K562 (cell line): ENCODE results near the gene PSMB2. TPM values are rescaled to one million over a fixed set of nuclear protein-coding genes. Genes with fewer than 3 reads are reported as not detected.

ENCODE experiments used
- BRD4 ChIP-seq: fragments of 200-600 bp; sonication (generic); IDR thresholded peaks from 2 replicates; pipeline ENCODE4 v1.6.1; 2017; ENCODE audit warnings: inconsistent platforms
- CAMTA2 ChIP-seq: fragments of 250-450 bp; sonication (Bioruptor Pico); conservative IDR thresholded peaks from 2 replicates; pipeline ENCODE4 v1.5.1; 2022
- CREM ChIP-seq: IDR thresholded peaks from 2 replicates; pipeline ENCODE4 v1.6.1; 2014; ENCODE audit warnings: antibody characterized with exemption, low read depth
- EWSR1 ChIP-seq: fragments of 450-650 bp; IDR thresholded peaks from 2 replicates; pipeline ENCODE4 v1.6.1; 2018; ENCODE audit warnings: borderline replicate concordance, mild to moderate bottlenecking, low read depth, moderate library complexity; ENCODE audit not compliant: partially characterized antibody
- FOXJ2 ChIP-seq: fragments of 200-800 bp; sonication (Bioruptor generic); IDR thresholded peaks from 2 replicates; pipeline ENCODE4 v1.6.1; 2016; ENCODE audit warnings: missing genetic modification characterization, missing compliant biosample characterization
- ILF3 ChIP-seq: fragments of 450-650 bp; IDR thresholded peaks from 2 replicates; pipeline ENCODE4 v1.6.1; 2018; ENCODE audit warnings: antibody characterized with exemption, mild to moderate bottlenecking, moderate library complexity, borderline replicate concordance
- MCM5 ChIP-seq: fragments of 450-650 bp; IDR thresholded peaks from 2 replicates; pipeline ENCODE4 v1.6.1; 2016; ENCODE audit warnings: low read depth
- NEUROD1 ChIP-seq: fragments of 150-350 bp; IDR thresholded peaks from 2 replicates; pipeline ENCODE4 v1.6.1; 2014; ENCODE audit warnings: borderline replicate concordance, low read length, low read depth; ENCODE audit not compliant: partially characterized antibody
- NR1H2 ChIP-seq: sonication (generic); formaldehyde crosslinking; IDR thresholded peaks from 2 replicates; pipeline ENCODE4 v1.4.0; 2020; ENCODE audit warnings: mild to moderate bottlenecking, missing genetic modification reagents
- NUFIP1 ChIP-seq: fragments of 450-650 bp; IDR thresholded peaks from 2 replicates; pipeline ENCODE4 v1.6.1; 2018; ENCODE audit not compliant: partially characterized antibody
- RB1 ChIP-seq: fragments of 450-650 bp; IDR thresholded peaks from 2 replicates; pipeline ENCODE4 v1.6.1; 2017; ENCODE audit warnings: low read depth, mild to moderate bottlenecking
- SRSF1 ChIP-seq: fragments of 200-400 bp; formaldehyde crosslinking; IDR thresholded peaks from 2 replicates; pipeline ENCODE4 v1.6.1; 2017; ENCODE audit warnings: mild to moderate bottlenecking, low read depth, low read length, moderate library complexity
- STAT5B ChIP-seq: fragments of 250-450 bp; sonication (Bioruptor Pico); IDR thresholded peaks from 2 replicates; pipeline ENCODE4 v1.8.0; 2021; ENCODE audit warnings: mild to moderate bottlenecking, inconsistent platforms
- TCF3 ChIP-seq: sonication (generic); formaldehyde crosslinking; IDR thresholded peaks from 2 replicates; pipeline ENCODE4 v1.4.0; 2020; ENCODE audit warnings: mild to moderate bottlenecking, missing genetic modification reagents
- ZFP36 ChIP-seq: fragments of 150-350 bp; IDR thresholded peaks from 2 replicates; pipeline ENCODE4 v1.6.1; 2018; ENCODE audit warnings: low read length, low read depth; ENCODE audit not compliant: partially characterized antibody
- ZNF24 ChIP-seq: fragments of 450-650 bp; IDR thresholded peaks from 2 replicates; pipeline ENCODE4 v1.6.1; 2016
- polyA plus RNA-seq, 8 experiments: library from polyadenylated mRNA; depleted of rRNA in 4 of 8; stranded (reverse) in 5 of 8; unstranded in 3 of 8; fragments of >200 nt; fragmentation: Nextera tagmentation in 2 of 8; fragmentation: Illumina TruSeq in 1 of 8; extraction: Ambion mirVana in 2 of 8; extraction: Trizol in 1 of 8; gene quantifications; 2 replicates each; pipeline versions ENCODE4 v1.2.1 to v1.2.3, GENCODE V29; 2011 to 2014; ENCODE audit warnings: inconsistent platforms in 1 of 8, missing spikeins in 1 of 8
- total RNA-seq, 7 experiments: library from RNA; depleted of rRNA in 6 of 7; stranded (reverse); fragments of >200 nt in 6 of 7; fragmentation: Illumina TruSeq in 2 of 7; extraction: Trizol in 2 of 7; gene quantifications; 2 replicates each; pipeline versions ENCODE4 v1.2.1 to v1.2.3, GENCODE V29; 2011 to 2021; ENCODE audit warnings: low replicate concordance in 1 of 7
- TF ChIP-seq, protein P1 (sequence below): fragments of 250-450 bp; sonication (Bioruptor Pico); IDR thresholded peaks from 2 replicates; pipeline ENCODE4 v1.4.0; 2020; ENCODE audit warnings: mild to moderate bottlenecking, moderate library complexity
- TF ChIP-seq, protein P2 (sequence below): fragments of 250-450 bp; sonication (Bioruptor Pico); IDR thresholded peaks from 2 replicates; pipeline ENCODE4 v1.5.0; 2021
- TF ChIP-seq, protein P3 (sequence below): fragments of 450-650 bp; IDR thresholded peaks from 2 replicates; pipeline ENCODE4 v1.7.1; 2018; ENCODE audit warnings: mild to moderate bottlenecking, low read depth; ENCODE audit not compliant: partially characterized antibody
- TF ChIP-seq, protein P4 (sequence below): sonication (generic); formaldehyde crosslinking; IDR thresholded peaks from 2 replicates; pipeline ENCODE4 v1.9.0; 2022; ENCODE audit warnings: mild to moderate bottlenecking, missing genetic modification reagents
- TF ChIP-seq, protein P5 (sequence below): fragments of 250-450 bp; sonication (Bioruptor Pico); IDR thresholded peaks from 2 replicates; pipeline ENCODE4 v1.5.0; 2020; ENCODE audit warnings: mild to moderate bottlenecking, borderline replicate concordance

Gene PSMB2
- total and polyA plus RNA-seq, 9 of the 15 experiments (the other 6 are each of a cell fraction or from before 2014, with no cell fraction given), result 71.7 to 543 (median 165) TPM

DNA sequence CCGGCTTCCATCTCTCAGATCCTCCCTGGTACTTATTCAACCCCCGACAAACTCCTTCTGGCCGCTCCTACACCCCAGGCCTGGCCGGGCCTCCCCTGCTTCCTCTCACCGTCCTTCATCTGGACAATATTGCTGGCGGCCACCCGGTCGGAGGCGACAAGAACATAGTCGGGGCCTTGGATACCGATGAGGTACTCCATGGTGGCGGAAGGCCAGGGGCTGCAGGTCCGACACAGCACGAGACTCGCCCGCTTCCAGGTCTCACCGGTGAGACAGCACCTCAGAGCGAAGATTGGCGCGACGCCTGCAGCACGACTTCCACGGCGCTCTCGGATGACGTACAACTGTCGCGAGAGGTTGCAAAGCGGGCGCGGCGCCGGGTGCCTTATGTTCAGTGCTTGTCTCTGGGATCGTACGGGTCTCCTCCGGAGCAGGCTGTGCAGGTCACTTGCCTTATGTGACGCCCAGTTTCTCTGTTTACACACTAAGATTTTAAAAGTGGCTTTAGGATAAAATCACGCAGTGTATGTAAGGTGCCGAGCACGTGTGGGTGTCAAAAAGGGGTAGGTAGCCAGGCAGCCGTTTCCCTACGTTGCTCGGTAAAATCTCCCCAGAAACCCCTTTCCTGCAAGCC lies at the start of gene PSMB2 (continued):
- peak; percentile 78; the same call in 1 of the 2 replicates for TF ChIP-seq RB1
- TF ChIP-seq STAT5B (CRISPR knock-in tag), result no peak
- peak; percentile 28 for TF ChIP-seq ZFP36
- no peak; the same call in 1 of the 2 replicates for TF ChIP-seq NR1H2 (CRISPR knock-in tag)
- no peak for TF ChIP-seq TCF3 (CRISPR knock-in tag)
- TF ChIP-seq, protein P1, sequence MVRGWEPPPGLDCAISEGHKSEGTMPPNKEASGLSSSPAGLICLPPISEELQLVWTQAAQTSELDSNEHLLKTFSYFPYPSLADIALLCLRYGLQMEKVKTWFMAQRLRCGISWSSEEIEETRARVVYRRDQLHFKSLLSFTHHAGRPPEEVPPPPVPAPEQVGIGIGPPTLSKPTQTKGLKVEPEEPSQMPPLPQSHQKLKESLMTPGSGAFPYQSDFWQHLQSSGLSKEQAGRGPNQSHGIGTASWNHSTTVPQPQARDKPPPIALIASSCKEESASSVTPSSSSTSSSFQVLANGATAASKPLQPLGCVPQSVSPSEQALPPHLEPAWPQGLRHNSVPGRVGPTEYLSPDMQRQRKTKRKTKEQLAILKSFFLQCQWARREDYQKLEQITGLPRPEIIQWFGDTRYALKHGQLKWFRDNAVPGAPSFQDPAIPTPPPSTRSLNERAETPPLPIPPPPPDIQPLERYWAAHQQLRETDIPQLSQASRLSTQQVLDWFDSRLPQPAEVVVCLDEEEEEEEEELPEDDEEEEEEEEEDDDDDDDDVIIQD (CRISPR knock-in tag), result no peak
- TF ChIP-seq, protein P2, sequence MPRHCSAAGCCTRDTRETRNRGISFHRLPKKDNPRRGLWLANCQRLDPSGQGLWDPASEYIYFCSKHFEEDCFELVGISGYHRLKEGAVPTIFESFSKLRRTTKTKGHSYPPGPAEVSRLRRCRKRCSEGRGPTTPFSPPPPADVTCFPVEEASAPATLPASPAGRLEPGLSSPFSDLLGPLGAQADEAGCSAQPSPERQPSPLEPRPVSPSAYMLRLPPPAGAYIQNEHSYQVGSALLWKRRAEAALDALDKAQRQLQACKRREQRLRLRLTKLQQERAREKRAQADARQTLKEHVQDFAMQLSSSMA (CRISPR knock-in tag), result no peak
- TF ChIP-seq CAMTA2 (CRISPR knock-in tag), result 0 out of 2 replicates have a peak, but pooled peaks have one; percentile 35
- TF ChIP-seq ILF3, result no peak
- TF ChIP-seq CREM, result peak; percentile 100
- TF ChIP-seq SRSF1, result no peak
- TF ChIP-seq ZNF24, result no peak
- TF ChIP-seq FOXJ2 (tag), result no peak
- no peak for TF ChIP-seq EWSR1
- TF ChIP-seq, protein P3, sequence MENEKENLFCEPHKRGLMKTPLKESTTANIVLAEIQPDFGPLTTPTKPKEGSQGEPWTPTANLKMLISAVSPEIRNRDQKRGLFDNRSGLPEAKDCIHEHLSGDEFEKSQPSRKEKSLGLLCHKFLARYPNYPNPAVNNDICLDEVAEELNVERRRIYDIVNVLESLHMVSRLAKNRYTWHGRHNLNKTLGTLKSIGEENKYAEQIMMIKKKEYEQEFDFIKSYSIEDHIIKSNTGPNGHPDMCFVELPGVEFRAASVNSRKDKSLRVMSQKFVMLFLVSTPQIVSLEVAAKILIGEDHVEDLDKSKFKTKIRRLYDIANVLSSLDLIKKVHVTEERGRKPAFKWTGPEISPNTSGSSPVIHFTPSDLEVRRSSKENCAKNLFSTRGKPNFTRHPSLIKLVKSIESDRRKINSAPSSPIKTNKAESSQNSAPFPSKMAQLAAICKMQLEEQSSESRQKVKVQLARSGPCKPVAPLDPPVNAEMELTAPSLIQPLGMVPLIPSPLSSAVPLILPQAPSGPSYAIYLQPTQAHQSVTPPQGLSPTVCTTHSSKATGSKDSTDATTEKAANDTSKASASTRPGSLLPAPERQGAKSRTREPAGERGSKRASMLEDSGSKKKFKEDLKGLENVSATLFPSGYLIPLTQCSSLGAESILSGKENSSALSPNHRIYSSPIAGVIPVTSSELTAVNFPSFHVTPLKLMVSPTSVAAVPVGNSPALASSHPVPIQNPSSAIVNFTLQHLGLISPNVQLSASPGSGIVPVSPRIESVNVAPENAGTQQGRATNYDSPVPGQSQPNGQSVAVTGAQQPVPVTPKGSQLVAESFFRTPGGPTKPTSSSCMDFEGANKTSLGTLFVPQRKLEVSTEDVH, result peak; percentile 82
- TF ChIP-seq MCM5, result no peak
- TF ChIP-seq, protein P4, sequence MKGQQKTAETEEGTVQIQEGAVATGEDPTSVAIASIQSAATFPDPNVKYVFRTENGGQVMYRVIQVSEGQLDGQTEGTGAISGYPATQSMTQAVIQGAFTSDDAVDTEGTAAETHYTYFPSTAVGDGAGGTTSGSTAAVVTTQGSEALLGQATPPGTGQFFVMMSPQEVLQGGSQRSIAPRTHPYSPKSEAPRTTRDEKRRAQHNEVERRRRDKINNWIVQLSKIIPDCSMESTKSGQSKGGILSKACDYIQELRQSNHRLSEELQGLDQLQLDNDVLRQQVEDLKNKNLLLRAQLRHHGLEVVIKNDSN (CRISPR knock-in tag), result no peak
- TF ChIP-seq, protein P5, sequence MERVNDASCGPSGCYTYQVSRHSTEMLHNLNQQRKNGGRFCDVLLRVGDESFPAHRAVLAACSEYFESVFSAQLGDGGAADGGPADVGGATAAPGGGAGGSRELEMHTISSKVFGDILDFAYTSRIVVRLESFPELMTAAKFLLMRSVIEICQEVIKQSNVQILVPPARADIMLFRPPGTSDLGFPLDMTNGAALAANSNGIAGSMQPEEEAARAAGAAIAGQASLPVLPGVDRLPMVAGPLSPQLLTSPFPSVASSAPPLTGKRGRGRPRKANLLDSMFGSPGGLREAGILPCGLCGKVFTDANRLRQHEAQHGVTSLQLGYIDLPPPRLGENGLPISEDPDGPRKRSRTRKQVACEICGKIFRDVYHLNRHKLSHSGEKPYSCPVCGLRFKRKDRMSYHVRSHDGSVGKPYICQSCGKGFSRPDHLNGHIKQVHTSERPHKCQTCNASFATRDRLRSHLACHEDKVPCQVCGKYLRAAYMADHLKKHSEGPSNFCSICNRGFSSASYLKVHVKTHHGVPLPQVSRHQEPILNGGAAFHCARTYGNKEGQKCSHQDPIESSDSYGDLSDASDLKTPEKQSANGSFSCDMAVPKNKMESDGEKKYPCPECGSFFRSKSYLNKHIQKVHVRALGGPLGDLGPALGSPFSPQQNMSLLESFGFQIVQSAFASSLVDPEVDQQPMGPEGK (CRISPR knock-in tag), result no peak
- peak; percentile 84 for TF ChIP-seq NEUROD1
- peak; percentile 68; the same call in 1 of the 2 replicates for TF ChIP-seq BRD4
- TF ChIP-seq NUFIP1, result no peak
